H1 (cell line): ENCODE measurements around the gene METTL25B. TPM values are rescaled to one million over a fixed set of nuclear protein-coding genes. Genes with fewer than 3 reads are reported as not detected.

Experiments
- CTCF ChIA-PET: fragments of 300-600 bp; sonication (Branson Sonifier 250); formaldehyde crosslinking; loops from one replicate; lab custom pipeline; 2021; ENCODE audit not compliant: partially characterized antibody; lab: Charles Lee
- POLR2A ChIA-PET: fragments of 300-600 bp; sonication (Branson Sonifier 250); formaldehyde crosslinking; loops from one replicate; lab custom pipeline; 2021; ENCODE audit warnings: inconsistent platforms; ENCODE audit not compliant: partially characterized antibody; lab: Charles Lee
- DNase-seq, 2 experiments: peaks; one replicate each; pipeline versions ENCODE4 v3.0.0 to v3.0.0-alpha.2; 2010 to 2022; ENCODE audit warnings: low spot score in 2 of 2, low read depth in 1 of 2, mixed read lengths in 1 of 2
- FAIRE-seq: peaks from 2 replicates; lab custom pipeline; 2011; peaks lifted over from hg19 to GRCh38; lab: Jason Lieb, UNC
- H2AFZ ChIP-seq: 2 replicates; pipeline ENCODE4 v1.8.1; 2012; ENCODE audit warnings: low read length, inconsistent platforms
- H2AK5ac ChIP-seq: 2 replicates; pipeline ENCODE4 v1.6.1; 2013; ENCODE audit warnings: low read depth, low read length
- H2BK120ac ChIP-seq: replicated peaks from 2 replicates; pipeline ENCODE3; 2013; ENCODE audit warnings: low read depth, low read length, inconsistent platforms
- H2BK12ac ChIP-seq: 2 replicates; pipeline ENCODE4 v1.6.1; 2013; ENCODE audit warnings: low read depth, low read length
- H2BK15ac ChIP-seq: 2 replicates; pipeline ENCODE4 v1.6.1; 2013; ENCODE audit warnings: low read length
- H2BK20ac ChIP-seq: 2 replicates; pipeline ENCODE4 v1.6.1; 2013; ENCODE audit warnings: low read length
- H2BK5ac ChIP-seq: 2 replicates; pipeline ENCODE4 v1.6.1; 2013; ENCODE audit warnings: low read depth, low read length
- H3K14ac ChIP-seq: 2 replicates; pipeline ENCODE4 v1.6.1; 2013; ENCODE audit warnings: inconsistent platforms; ENCODE audit not compliant: insufficient read length
- H3K18ac ChIP-seq: 2 replicates; pipeline ENCODE4 v1.6.1; 2013; ENCODE audit warnings: low read length; ENCODE audit errors: extremely low read depth
- H3K23ac ChIP-seq: 2 replicates; pipeline ENCODE4 v1.6.1; 2013; ENCODE audit warnings: inconsistent platforms; ENCODE audit not compliant: insufficient read length
- H3K23me2 ChIP-seq: 2 replicates; pipeline ENCODE4 v1.6.1; 2013; ENCODE audit warnings: low read depth, low read length
- H3K27ac ChIP-seq: 2 replicates; pipeline ENCODE4 v1.6.1; 2011; ENCODE audit warnings: low read depth, low read length, inconsistent platforms
- H3K27me3 ChIP-seq, 4 experiments: replicated peaks in 1 of 4; 1 replicate in 1 of 4; 2 replicates in 3 of 4; pipeline versions ENCODE4 v1.6.1 to v1.8.1; 2011 to 2013; ENCODE audit warnings: low read length in 3 of 4, mild to moderate bottlenecking in 3 of 4, inconsistent platforms in 2 of 4, mixed read lengths in 2 of 4, moderate library complexity in 1 of 4; ENCODE audit not compliant: control insufficient read depth in 3 of 4, insufficient read depth in 3 of 4; ENCODE audit errors: extremely low read depth in 1 of 4
- H3K36me3 ChIP-seq, 4 experiments: 2 replicates each; pipeline versions ENCODE4 v1.6.1 to v1.8.1; 2011 to 2013; ENCODE audit warnings: mild to moderate bottlenecking in 4 of 4, low read length in 3 of 4, moderate library complexity in 2 of 4, control low read depth in 1 of 4, inconsistent platforms in 1 of 4; ENCODE audit not compliant: insufficient read depth in 4 of 4, control insufficient read depth in 2 of 4
- H3K4ac ChIP-seq: replicated peaks from 2 replicates; pipeline ENCODE3; 2013; ENCODE audit warnings: low read length, low read depth, mixed read lengths, inconsistent platforms; ENCODE audit not compliant: insufficient read length
- H3K4me1 ChIP-seq, 4 experiments: replicated peaks in 1 of 4; 1 replicate in 1 of 4; 2 replicates in 3 of 4; pipeline versions ENCODE4 v1.6.1 to v1.8.1; 2011 to 2013; ENCODE audit warnings: low read length in 3 of 4, inconsistent platforms in 2 of 4, mixed read lengths in 1 of 4; ENCODE audit not compliant: insufficient read depth in 4 of 4, control insufficient read depth in 3 of 4
- H3K4me2 ChIP-seq, 2 experiments: 2 replicates each; pipeline versions ENCODE4 v1.6.1 to v1.8.1; 2011 to 2013; ENCODE audit warnings: low read depth in 2 of 2, low read length in 2 of 2, control low read depth in 1 of 2, inconsistent platforms in 1 of 2, mild to moderate bottlenecking in 1 of 2; ENCODE audit not compliant: insufficient read depth in 1 of 2
- H3K4me3 ChIP-seq, 4 experiments: fragments of 200-600, 300-600 bp in 1 of 4; sonication (generic), shearing (Covaris generic), sonication (Bioruptor Twin) in 1 of 4; 2 replicates each; pipeline versions ENCODE4 v1.5.1 to v1.8.1; 2011 to 2016; ENCODE audit warnings: low read length in 4 of 4, low read depth in 3 of 4, control low read depth in 2 of 4, inconsistent platforms in 2 of 4, mild to moderate bottlenecking in 2 of 4, mixed read lengths in 1 of 4, moderate library complexity in 1 of 4; ENCODE audit not compliant: insufficient read depth in 2 of 4; ENCODE audit errors: extremely low read depth in 1 of 4
- H3K56ac ChIP-seq: replicated peaks from 2 replicates; pipeline ENCODE3; 2013; ENCODE audit warnings: low read depth, mild to moderate bottlenecking, mixed read lengths, low read length, inconsistent platforms; ENCODE audit not compliant: insufficient read length
- H3K79me1 ChIP-seq: 2 replicates; pipeline ENCODE4 v1.6.1; 2013; ENCODE audit warnings: low read depth, low read length, control low read depth
- H3K79me2 ChIP-seq, 2 experiments: 2 replicates each; pipeline versions ENCODE4 v1.6.1 to v1.8.1; 2012 to 2013; ENCODE audit warnings: low read length in 2 of 2, mild to moderate bottlenecking in 2 of 2, inconsistent platforms in 1 of 2; ENCODE audit not compliant: insufficient read depth in 2 of 2, control insufficient read depth in 1 of 2
- H3K9ac ChIP-seq, 4 experiments: replicated peaks in 1 of 4; 1 replicate in 1 of 4; 2 replicates in 3 of 4; pipeline versions ENCODE4 v1.6.1 to v1.8.1; 2011 to 2013; ENCODE audit warnings: low read depth in 3 of 4, low read length in 3 of 4, control low read depth in 2 of 4, mild to moderate bottlenecking in 2 of 4, moderate library complexity in 2 of 4, inconsistent platforms in 1 of 4; ENCODE audit errors: extremely low read depth in 1 of 4
- H3K9me3 ChIP-seq, 2 experiments: 2 replicates each; pipeline versions ENCODE4 v1.6.1 to v1.8.1; 2012 to 2013; ENCODE audit warnings: mild to moderate bottlenecking in 2 of 2, moderate library complexity in 2 of 2, control low read depth in 1 of 2, inconsistent platforms in 1 of 2, low read depth in 1 of 2, low read length in 1 of 2, mixed read lengths in 1 of 2; ENCODE audit not compliant: insufficient read depth in 2 of 2
- H4K20me1 ChIP-seq, 2 experiments: replicated peaks in 1 of 2; 2 replicates each; pipeline versions ENCODE3 to v1.8.1; 2011 to 2013; ENCODE audit warnings: inconsistent platforms in 2 of 2, low read length in 2 of 2, mild to moderate bottlenecking in 1 of 2; ENCODE audit not compliant: insufficient read depth in 2 of 2, control insufficient read depth in 1 of 2
- H4K5ac ChIP-seq: 2 replicates; pipeline ENCODE4 v1.6.1; 2013; ENCODE audit warnings: low read length, low read depth, mixed read lengths, inconsistent platforms; ENCODE audit not compliant: insufficient read length
- H4K8ac ChIP-seq: 2 replicates; pipeline ENCODE4 v1.8.0; 2013; ENCODE audit warnings: mild to moderate bottlenecking, moderate library complexity, low read length, inconsistent platforms; ENCODE audit not compliant: insufficient read depth; ENCODE audit errors: extremely low read depth
- H4K91ac ChIP-seq: replicated peaks from 2 replicates; pipeline ENCODE3; 2013; ENCODE audit warnings: low read length, mixed read lengths, inconsistent platforms; ENCODE audit not compliant: insufficient read length
- JUND ChIP-seq: IDR thresholded peaks from 2 replicates; pipeline ENCODE4 v1.6.1; 2011; ENCODE audit warnings: mild to moderate bottlenecking, improper control_type of control experiment, low read length
- KDM4A ChIP-seq: IDR thresholded peaks from one replicate; pipeline ENCODE4 v1.7.1; 2012; ENCODE audit warnings: low read depth, mild to moderate bottlenecking, moderate library complexity, low read length, inconsistent platforms; ENCODE audit not compliant: severe bottlenecking
- KDM5A ChIP-seq: fragments of 200-600 bp; IDR thresholded peaks from 2 replicates; pipeline ENCODE4 v1.7.1; 2012; ENCODE audit warnings: mild to moderate bottlenecking, low read length, inconsistent platforms, mixed read lengths
- NANOG ChIP-seq: IDR thresholded peaks from 2 replicates; pipeline ENCODE4 v1.6.1; 2011; ENCODE audit warnings: low read length, low read depth, mild to moderate bottlenecking, inconsistent platforms; ENCODE audit not compliant: insufficient read depth, poor library complexity, severe bottlenecking
- SP2 ChIP-seq: IDR thresholded peaks from 2 replicates; pipeline ENCODE4 v1.6.1; 2012; ENCODE audit warnings: mild to moderate bottlenecking, low read length, inconsistent platforms
- SP4 ChIP-seq: IDR thresholded peaks from 2 replicates; pipeline ENCODE4 v1.6.1; 2012; ENCODE audit warnings: low read length, inconsistent platforms
- TAF1 ChIP-seq: IDR thresholded peaks from 2 replicates; pipeline ENCODE4 v1.6.1; 2011; ENCODE audit warnings: mild to moderate bottlenecking, low read depth, low read length
- TCF12 ChIP-seq: IDR thresholded peaks from 2 replicates; pipeline ENCODE4 v1.6.1; 2011; ENCODE audit warnings: low read depth, mild to moderate bottlenecking, low read length
- WGBS, 2 experiments: shearing (Covaris generic) in 1 of 2; methylation state at CpG; one replicate each; pipeline versions ENCODE4 v1.1.6 to v1.1.7; 2013 to 2015; ENCODE audit warnings: low lambda C conversion rate in 2 of 2, mixed read lengths in 2 of 2, inconsistent platforms in 1 of 2, low coverage in 1 of 2, missing lambda C conversion rate in 1 of 2; ENCODE audit not compliant: insufficient replicate concordance in 2 of 2, insufficient coverage in 1 of 2, insufficient read length in 1 of 2; ENCODE audit errors: extremely low coverage in 1 of 2, missing lambda C conversion rate in 1 of 2; 5-methylcytosine and 5-hydroxymethylcytosine counted together
- polyA plus RNA-seq, 7 experiments: library from polyadenylated mRNA; depleted of rRNA in 3 of 7; stranded (reverse) in 5 of 7; unstranded in 2 of 7; fragments of >200 nt in 5 of 7; fragments of 200-250 nt in 2 of 7; gene quantifications; 1 replicate in 5 of 7; 2 replicates in 1 of 7; 4 replicates in 1 of 7; pipeline versions ENCODE4 v1.2.1 to v1.2.3, GENCODE V29; 2011 to 2013; ENCODE audit warnings: missing spikeins in 2 of 7, mixed read lengths in 2 of 7
- total RNA-seq: library from RNA; stranded (reverse); fragmentation: NEBNext Ultra II Directional; extraction: Animal tissue kit (Norgen Biotek cat#: 25700); gene quantifications from 2 replicates; pipeline ENCODE4 v1.2.1, GENCODE V29; 2021
- TF ChIP-seq, protein P1 (sequence below): IDR thresholded peaks from 2 replicates; pipeline ENCODE4 v1.6.1; 2011; ENCODE audit warnings: low read length, improper control_type of control experiment

The METTL25B gene
- total and polyA plus RNA-seq, 2 of the 8 experiments (the other 6 are each of a cell fraction or from before 2014, with no cell fraction given): 28.4 to 30.1 TPM

DNA sequence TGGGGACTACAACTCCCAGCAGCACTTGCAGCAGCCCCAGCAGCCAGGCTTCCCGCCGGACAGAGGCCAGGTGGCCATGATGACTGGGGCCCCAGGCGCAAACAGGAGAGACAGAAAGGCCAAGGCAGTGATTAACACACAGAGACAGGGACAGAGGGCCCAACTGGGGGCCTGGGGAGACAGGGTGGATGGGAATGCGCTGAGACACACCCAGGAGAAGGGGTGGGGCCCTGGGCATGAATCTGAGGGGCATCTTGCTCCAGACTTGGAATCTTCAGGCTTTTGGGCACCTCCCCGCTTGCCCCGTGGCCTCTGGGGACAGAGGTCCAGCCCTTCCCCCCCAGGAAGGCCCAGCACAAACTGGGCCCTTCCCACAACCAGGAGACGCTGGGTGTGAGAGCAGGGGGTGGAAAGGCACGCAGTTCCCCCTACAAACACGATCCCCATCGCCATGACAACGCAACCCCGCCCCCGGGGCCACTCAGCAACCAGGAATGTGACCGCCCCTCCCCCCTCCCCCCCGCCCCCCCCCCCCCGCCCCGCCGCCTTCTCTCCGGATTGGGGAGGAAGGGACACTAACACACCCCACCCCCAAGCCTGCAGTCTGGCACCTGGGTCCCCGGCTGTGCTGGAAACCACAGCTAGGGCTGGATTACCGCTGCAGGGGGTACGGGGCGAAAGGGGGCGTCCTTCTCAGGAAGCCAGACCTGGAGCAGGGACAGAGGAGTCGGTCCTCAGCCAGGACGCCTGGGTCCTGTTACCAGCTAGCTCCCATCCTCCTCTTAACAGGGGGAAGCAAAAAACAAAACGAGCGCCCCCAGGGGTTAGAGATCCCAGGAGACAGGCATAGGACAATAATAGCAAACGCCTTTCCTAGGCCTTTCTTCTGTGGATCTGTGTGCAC is 18.7 kb downstream of the METTL25B start:
- H3K36me3 ChIP-seq: peaks cover 13 to 30% (median 14%) of the 10 kb centered on the region in 4 experiments; a peak in 6 of 8 replicates
- H2AK5ac ChIP-seq: peak overlapping the region; percentile 79; the same call in 1 of the 2 replicates
- H4K91ac ChIP-seq: peak overlapping the region; percentile 93
- no peak overlapping the region for H3K23ac ChIP-seq
- peak overlapping the region; percentile 97 for H3K18ac ChIP-seq
- POLR2A ChIA-PET: interaction anchor here (0.8 to 10.7 kb wide), 15 partner anchors 10 to 113 kb away, joined by 3 to 214 read pairs (median 6); partner anchors contain the start of genes INSRR, ISG20L2, METTL25B and PRCC
- peak overlapping the region; percentile 98 for H2BK12ac ChIP-seq
- no peaks in the 10 kb centered on the region for H3K9me3 ChIP-seq
- peaks cover 0 to 4% of the 10 kb centered on the region in 2 experiments for H4K20me1 ChIP-seq
- H2BK15ac ChIP-seq: peak overlapping the region; percentile 40; the same call in 1 of the 2 replicates
- H3K4me2 ChIP-seq: peak overlapping the region; percentile 98 to 99
- WGBS, 2 experiments: 0% methylated on average over 18 of the region's 29 CpGs; no CpG with 5 or more reads in 1 of the 2 experiments
- H3K14ac ChIP-seq: no peak overlapping the region
- H4K5ac ChIP-seq: peak overlapping the region; percentile 82
- CTCF ChIA-PET: interaction anchor here (0.7 to 6.6 kb wide), 19 partner anchors 11 to 92 kb away, joined by 3 to 76 read pairs (median 4); partner anchors contain the start of genes ISG20L2, METTL25B and PRCC
- peak overlapping the region; percentile 52 to 100 (median 64) for H3K4me3 ChIP-seq
- no peak overlapping the region for H2AFZ ChIP-seq
- H3K56ac ChIP-seq: peak overlapping the region; percentile 90
- H2BK20ac ChIP-seq: peak overlapping the region; percentile 34; the same call in 1 of the 2 replicates
- H3K4me1 ChIP-seq: peaks cover 32 to 47% (median 33%) of the 10 kb centered on the region in 4 experiments
- H3K79me1 ChIP-seq: peaks cover 15% of the 10 kb centered on the region
- peak overlapping the region; percentile 55 for H3K4ac ChIP-seq
- H2BK120ac ChIP-seq: peak overlapping the region; percentile 73
- H4K8ac ChIP-seq: peak overlapping the region; percentile 97; the same call in 1 of the 2 replicates
- peak overlapping the region; percentile 100 for H3K27ac ChIP-seq
- H2BK5ac ChIP-seq: peak overlapping the region; percentile 99
- H3K23me2 ChIP-seq: peaks cover 8% of the 10 kb centered on the region
- DNase-seq (peak in 1 of 2 experiments; percentile 91), FAIRE-seq (no peak)
- H3K9ac ChIP-seq: peak overlapping the region; percentile 89 to 99 (median 94)
- H3K27me3 ChIP-seq: no peaks in the 10 kb centered on the region
- peaks cover 30 to 63% of the 10 kb centered on the region in 2 experiments for H3K79me2 ChIP-seq
- TF ChIP-seq SP2 (no peak), TAF1 (peak; percentile 62; the same call in 1 of the 2 replicates), JUND (peak; percentile 77; the same call in 1 of the 2 replicates), SP4 (no peak; the same call in 1 of the 2 replicates), NANOG (no peak), KDM4A (no peak), KDM5A (no peak), TCF12 (peak; percentile 97)
- TF ChIP-seq, protein P1, sequence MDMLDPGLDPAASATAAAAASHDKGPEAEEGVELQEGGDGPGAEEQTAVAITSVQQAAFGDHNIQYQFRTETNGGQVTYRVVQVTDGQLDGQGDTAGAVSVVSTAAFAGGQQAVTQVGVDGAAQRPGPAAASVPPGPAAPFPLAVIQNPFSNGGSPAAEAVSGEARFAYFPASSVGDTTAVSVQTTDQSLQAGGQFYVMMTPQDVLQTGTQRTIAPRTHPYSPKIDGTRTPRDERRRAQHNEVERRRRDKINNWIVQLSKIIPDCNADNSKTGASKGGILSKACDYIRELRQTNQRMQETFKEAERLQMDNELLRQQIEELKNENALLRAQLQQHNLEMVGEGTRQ: no peak
